Prostate gland (tissue), 2 donors: ENCODE measurements around the gene GNL2. TPM values are rescaled to one million over a fixed set of nuclear protein-coding genes. Genes with fewer than 3 reads are reported as not detected.

ENCODE experiments used
- DNase-seq: peaks from one replicate; pipeline ENCODE4 v3.0.0-alpha.2; 2019; ENCODE audit warnings: low spot score
- H3K27ac ChIP-seq, 2 donors: fragments of 200-600 bp; sonication (generic); 2 replicates each; pipeline ENCODE4 v1.5.1; 2017 to 2019
- H3K27me3 ChIP-seq: fragments of 200-600 bp; sonication (generic); replicated peaks from 2 replicates; pipeline ENCODE4 v1.5.1; 2019; ENCODE audit not compliant: insufficient read depth
- H3K36me3 ChIP-seq, 2 donors: fragments of 200-600 bp; sonication (generic); 1 replicate in 1 of 2; 2 replicates in 1 of 2; pipeline versions ENCODE4 v1.5.1 to v1.8.1; 2017 to 2019
- H3K4me1 ChIP-seq: fragments of 200-600 bp; sonication (generic); replicated peaks from 2 replicates; pipeline ENCODE4 v1.5.1; 2019
- H3K4me3 ChIP-seq, 2 donors: fragments of 200-600 bp; sonication (generic); 2 replicates each; pipeline ENCODE4 v1.5.1; 2017 to 2019
- H3K9me3 ChIP-seq: fragments of 200-600 bp; sonication (generic); 2 replicates; pipeline ENCODE4 v1.5.1; 2017
- CTCF ChIP-seq, 4 experiments: fragments of 200-600 bp in 2 of 4; fragments of 450-650 bp in 2 of 4; sonication (generic) in 2 of 4; IDR thresholded peaks; 1 replicate in 3 of 4; 2 replicates in 1 of 4; pipeline ENCODE4 v1.5.1; 2016 to 2019; ENCODE audit warnings: antibody characterized with exemption in 4 of 4, mild to moderate bottlenecking in 2 of 4, moderate library complexity in 2 of 4
- POLR2A ChIP-seq: fragments of 450-650 bp; IDR thresholded peaks from one replicate; pipeline ENCODE4 v1.6.1; 2016; ENCODE audit warnings: antibody characterized with exemption, mild to moderate bottlenecking
- POLR2AphosphoS5 ChIP-seq: sonication (generic); formaldehyde crosslinking; IDR thresholded peaks from one replicate; pipeline ENCODE4 v1.6.1; 2017; ENCODE audit warnings: antibody characterized with exemption
- WGBS: methylation state at CpG from one replicate; pipeline ENCODE4 v1.1.5; 2018; 5-methylcytosine and 5-hydroxymethylcytosine counted together
- intact Hi-C: fragments of 100-400 bp; cut with DNase I; formaldehyde crosslinking; loops from one replicate; pipeline ENCODE4 v1.14.2; 2022
- small RNA-seq, 2 donors: library from RNA; depleted of rRNA; stranded (forward); fragments of <200 nt; gene quantifications; one replicate each; pipeline ENCODE3, GENCODE V24; 2016
- total RNA-seq, 2 donors: library from RNA; depleted of rRNA; stranded (reverse); fragments of >200 nt; gene quantifications; one replicate each; pipeline ENCODE4 v1.1.0, GENCODE V29; 2016

The GNL2 gene
- total RNA-seq, 2 donors from 2014 or later: 23.2 to 52.0 TPM

GRCh38 chr1:37517569-37517968 lies 78.2 kb downstream of the GNL2 start:
- H3K27me3 ChIP-seq: no peaks in the 10 kb centered on the region
- intact Hi-C loops: no loop called here
- no peaks in the 10 kb centered on the region for H3K9me3 ChIP-seq
- 86% methylated on average over 1 of the region's 1 CpG for WGBS
- no peak for DNase-seq
- H3K27ac ChIP-seq: no peak overlapping the region
- no peak for TF ChIP-seq POLR2AphosphoS5
- TF ChIP-seq CTCF (IDR thresholded peaks at IDR 0.05): no peak
- no peak for TF ChIP-seq POLR2A
- no peaks in the 10 kb centered on the region for H3K36me3 ChIP-seq
- no peaks in the 10 kb centered on the region for H3K4me1 ChIP-seq
- H3K4me3 ChIP-seq: no peak overlapping the region

Small RNA genes lying within 50 kb of the gene (small RNA-seq; reads per million reads assigned to genes)
- gene AL034379.1: 0 reads per million in 2 donors

Other genes starting within 250 kb of the GNL2 start
- gene ZC3H12A, start 121.4 kb downstream of the GNL2 start, total RNA-seq: 10 to 100 TPM; 74.4 to 97.1 TPM
- gene MEAF6, start 81.2 kb downstream of the GNL2 start, total RNA-seq: 100 to 1,000 TPM; 175 to 252 TPM
- 10 to 100 TPM; 27.6 to 45.7 TPM for gene SNIP1, start 41.6 kb downstream of the GNL2 start, total RNA-seq
- gene DNALI1, start 39.0 kb downstream of the GNL2 start, total RNA-seq: 10 to 100 TPM; 23.8 to 37.4 TPM
- 1 to 10 TPM; 1.6 TPM for gene RSPO1, start 39.0 kb upstream of the GNL2 start, total RNA-seq
- gene CDCA8, start 96.6 kb upstream of the GNL2 start, total RNA-seq: 1 to 10 TPM; 2.1 to 8.6 TPM
- 10 to 100 TPM in 1 of 2 donors, under 1 TPM in 1; 0.73 to 11.8 TPM for gene EPHA10, start 169.2 kb upstream of the GNL2 start, total RNA-seq
- 10 to 100 TPM in 1 of 2 donors, 1 to 10 TPM in 1; 8.8 to 11.2 TPM for gene MANEAL, start 197.9 kb upstream of the GNL2 start, total RNA-seq
- 100 to 1,000 TPM; 141 to 170 TPM for gene C1orf122, start 211.9 kb upstream of the GNL2 start, total RNA-seq
- gene YRDC, start 212.3 kb upstream of the GNL2 start, total RNA-seq: 10 to 100 TPM; 23.7 to 33.5 TPM